Neural cell (in vitro differentiated cells): Measurements from ENCODE around the gene CYP27B1.

ENCODE experiments used
- EZH2 ChIP-seq: fragments of 200-600, 300-800 bp; shearing (Covaris generic), sonication (generic); IDR thresholded peaks from 2 replicates; pipeline ENCODE4 v1.6.1; 2014; ENCODE audit warnings: antibody characterized with exemption, low read length, borderline replicate concordance, mild to moderate bottlenecking; ENCODE audit not compliant: insufficient read depth, poor library complexity, severe bottlenecking
- TAF1 ChIP-seq: IDR thresholded peaks from 2 replicates; pipeline ENCODE4 v1.6.1; 2012; ENCODE audit warnings: low read depth

DNA sequence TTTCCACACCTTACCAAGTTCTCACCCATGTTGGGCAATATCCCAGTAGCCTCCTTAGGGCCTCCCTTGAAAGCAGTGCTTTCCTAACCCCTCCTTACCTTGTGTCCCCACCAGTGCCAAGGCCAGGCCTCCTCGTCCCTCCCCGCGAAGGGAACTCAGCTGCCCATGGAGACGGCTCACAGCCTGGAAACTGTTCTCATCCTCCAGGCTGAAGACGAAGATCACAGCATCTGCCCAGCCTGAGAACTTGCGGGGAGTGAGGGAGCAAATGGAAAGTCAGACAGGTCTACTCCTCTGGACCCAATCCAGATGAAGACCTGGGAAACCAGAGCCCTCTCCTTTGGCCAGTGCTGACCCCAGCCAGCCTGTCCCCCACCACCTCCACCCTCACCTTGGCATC, 33.0 kb downstream of the CYP27B1 start:
- TF ChIP-seq EZH2 (no peak), TAF1 (no peak)
